Muscle layer of colon (tissue), 2 donors: ENCODE measurements around the gene KCNJ1.

Experiments
- H3K27ac ChIP-seq: one replicate; pipeline ENCODE4 v1.7.0; 2013; ENCODE audit warnings: low read depth, mild to moderate bottlenecking, low read length, moderate library complexity
- H3K27me3 ChIP-seq, 2 donors: one replicate each; pipeline ENCODE4 v1.7.0; 2013; ENCODE audit warnings: low read length in 2 of 2, mild to moderate bottlenecking in 2 of 2; ENCODE audit not compliant: insufficient read depth in 2 of 2, control insufficient read depth in 1 of 2
- H3K36me3 ChIP-seq: one replicate; pipeline ENCODE4 v1.7.0; 2013; ENCODE audit warnings: mild to moderate bottlenecking, low read length; ENCODE audit not compliant: insufficient read depth
- H3K4me1 ChIP-seq: one replicate; pipeline ENCODE4 v1.7.0; 2013; ENCODE audit warnings: mild to moderate bottlenecking, low read length; ENCODE audit not compliant: insufficient read depth
- H3K4me3 ChIP-seq, 2 donors: one replicate each; pipeline ENCODE4 v1.7.0; 2013; ENCODE audit warnings: low read length in 2 of 2, low read depth in 1 of 2, mild to moderate bottlenecking in 1 of 2, moderate library complexity in 1 of 2
- H3K9ac ChIP-seq: one replicate; pipeline ENCODE4 v1.7.0; 2013; ENCODE audit warnings: low read length
- H3K9me3 ChIP-seq: one replicate; pipeline ENCODE4 v1.7.0; 2013; ENCODE audit warnings: mild to moderate bottlenecking, low read length
- donor health status: abdominal sarcoma.
- donor health status: Adenocarcinoma of cecum.

Gene KCNJ1

DNA sequence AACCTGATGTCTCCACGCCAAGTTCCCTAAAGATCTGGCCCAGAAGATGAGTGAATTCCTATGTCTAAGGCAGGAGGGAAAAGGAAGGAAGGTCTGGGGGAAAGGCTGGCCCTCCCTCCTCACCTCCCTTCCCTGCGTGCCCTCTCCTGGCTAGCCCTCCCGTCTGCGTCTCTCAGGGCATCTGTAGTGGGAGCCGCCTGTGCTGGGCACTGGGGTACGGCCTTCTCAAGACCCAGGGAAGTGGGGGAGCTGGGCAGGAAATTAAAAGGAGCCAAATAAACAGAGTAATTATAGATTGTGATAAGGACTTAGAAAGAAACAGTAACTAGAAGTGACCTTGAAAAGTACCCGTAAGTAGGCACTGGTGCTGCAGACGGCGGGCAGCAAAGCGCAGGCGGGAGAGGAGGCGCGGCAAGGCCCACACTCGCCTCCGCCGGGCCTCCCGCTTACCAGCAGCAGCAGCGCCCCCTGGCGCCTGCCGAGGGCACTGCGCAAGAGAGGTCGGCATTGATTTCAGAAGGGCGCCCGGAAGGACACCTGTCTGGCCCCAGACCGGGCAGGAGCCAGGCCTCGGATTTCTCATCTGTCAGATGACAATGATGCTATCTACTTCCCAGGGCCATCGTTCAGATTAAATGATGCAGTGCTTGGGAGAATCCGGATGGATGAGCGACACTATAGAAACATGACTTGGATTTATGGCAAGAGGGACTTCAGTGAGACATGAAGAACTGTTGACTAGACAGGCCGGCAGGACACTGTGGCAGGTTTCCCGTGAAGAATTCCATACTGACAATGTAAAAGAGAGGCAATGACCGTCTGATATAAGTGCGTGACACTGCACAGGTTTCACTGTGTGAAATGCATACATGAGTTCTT, 7.3 kb downstream of the KCNJ1 start:
- Histone ChIP-seq H3K9ac (no peak overlapping the region), H3K4me3 (no peak overlapping the region), H3K36me3 (no peaks in the 10 kb centered on the region), H3K27ac (no peak overlapping the region), H3K4me1 (no peaks in the 10 kb centered on the region), H3K9me3 (no peaks in the 10 kb centered on the region), H3K27me3 (no peaks in the 10 kb centered on the region)

DNA sequence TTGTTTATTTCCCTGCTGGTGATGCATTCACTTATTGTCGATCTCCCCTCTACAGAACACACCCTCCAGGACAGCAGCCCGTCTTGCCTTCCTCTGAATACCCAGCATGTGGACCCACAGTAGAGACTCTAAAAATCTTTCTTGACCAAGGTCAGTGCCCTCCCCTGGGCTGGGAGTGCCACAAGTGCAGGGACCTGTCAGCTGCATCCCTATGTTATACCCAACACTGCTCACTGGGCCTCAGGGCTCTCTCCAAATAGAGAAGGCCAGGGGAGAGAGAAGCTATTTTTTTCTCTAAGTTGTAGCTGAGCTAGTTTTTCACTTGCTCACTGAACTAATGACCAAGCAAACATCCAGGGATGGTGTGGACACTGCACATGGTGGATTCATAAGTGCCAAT, 9.8 kb downstream of the KCNJ1 start:
- no peak overlapping the region for H3K27ac ChIP-seq
- H3K27me3 ChIP-seq, result no peaks in the 10 kb centered on the region
- no peaks in the 10 kb centered on the region for H3K4me1 ChIP-seq
- H3K4me3 ChIP-seq, result no peak overlapping the region
- H3K9ac ChIP-seq, result no peak overlapping the region
- H3K36me3 ChIP-seq, result no peaks in the 10 kb centered on the region
- H3K9me3 ChIP-seq, result no peaks in the 10 kb centered on the region

DNA sequence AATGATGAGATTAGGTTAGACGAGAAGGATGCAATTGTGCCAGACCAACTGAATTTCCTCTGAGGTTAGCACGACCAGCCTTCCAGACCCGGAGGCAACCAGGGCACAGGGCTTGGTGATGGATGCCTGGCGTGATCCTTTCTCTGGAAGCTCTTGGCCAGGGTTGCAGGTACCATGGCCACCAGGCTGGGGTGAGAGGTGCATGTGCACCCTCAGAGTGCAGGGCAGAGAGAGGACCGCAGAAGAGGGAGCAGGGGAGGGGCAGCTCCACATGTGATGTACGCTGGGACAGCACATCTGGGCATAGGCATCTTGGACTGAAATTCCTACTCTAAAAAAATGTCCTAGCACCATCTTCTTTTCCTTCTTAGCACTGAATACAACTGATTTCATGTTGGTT, 10.9 kb downstream of the KCNJ1 start:
- H3K9ac ChIP-seq, result no peak overlapping the region
- no peaks in the 10 kb centered on the region for H3K9me3 ChIP-seq
- H3K4me3 ChIP-seq, result no peak overlapping the region
- no peaks in the 10 kb centered on the region for H3K4me1 ChIP-seq
- H3K27ac ChIP-seq, result no peak overlapping the region
- H3K27me3 ChIP-seq, result no peaks in the 10 kb centered on the region
- H3K36me3 ChIP-seq, result no peaks in the 10 kb centered on the region

DNA sequence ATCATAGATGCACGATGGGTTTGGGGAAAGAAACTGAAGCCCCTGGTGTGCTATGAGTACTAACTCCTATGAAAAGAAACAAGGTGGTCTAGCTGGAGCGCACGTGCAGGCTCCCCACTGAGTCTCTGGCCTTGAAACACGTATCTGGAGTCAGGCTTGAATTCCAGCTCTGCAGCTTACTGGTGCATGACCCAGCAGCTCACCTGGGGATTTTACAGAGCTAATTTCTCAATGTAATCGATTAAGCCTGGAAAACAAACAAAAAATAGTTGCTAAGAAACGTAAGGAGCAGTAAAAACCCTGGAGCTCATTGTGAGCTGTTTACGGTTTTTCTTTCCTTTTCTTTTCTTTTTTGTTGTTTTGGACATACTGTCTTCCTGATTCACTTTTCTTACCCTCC, 12.3 kb downstream of the KCNJ1 start:
- no peaks in the 10 kb centered on the region for H3K36me3 ChIP-seq
- H3K4me3 ChIP-seq, result no peak overlapping the region
- H3K4me1 ChIP-seq, result no peaks in the 10 kb centered on the region
- H3K9ac ChIP-seq, result no peak overlapping the region
- H3K27ac ChIP-seq, result no peak overlapping the region
- H3K27me3 ChIP-seq, result no peaks in the 10 kb centered on the region
- H3K9me3 ChIP-seq, result no peaks in the 10 kb centered on the region

DNA sequence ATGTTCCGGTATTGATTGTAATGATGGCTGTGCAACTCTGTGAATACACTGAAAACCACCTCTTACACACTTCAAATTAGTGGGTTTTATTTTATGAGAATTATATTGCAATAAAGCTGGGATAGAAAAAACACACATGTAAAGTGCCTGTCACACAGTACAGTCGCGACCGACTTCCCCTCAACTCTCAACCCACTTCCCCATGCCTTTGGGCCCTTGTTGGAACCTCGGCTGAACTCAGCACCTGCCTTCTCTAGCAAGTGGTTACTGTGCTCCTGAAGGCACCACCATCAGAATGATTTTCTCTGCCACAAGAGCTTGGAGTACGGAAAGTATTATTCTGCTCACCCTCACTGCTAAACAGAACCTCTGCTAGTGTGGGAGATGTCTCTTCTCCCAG, 13.5 kb downstream of the KCNJ1 start:
- Histone ChIP-seq H3K4me3 (no peak overlapping the region), H3K9me3 (no peaks in the 10 kb centered on the region), H3K9ac (no peak overlapping the region), H3K4me1 (no peaks in the 10 kb centered on the region), H3K36me3 (no peaks in the 10 kb centered on the region), H3K27ac (no peak overlapping the region), H3K27me3 (no peaks in the 10 kb centered on the region)

DNA sequence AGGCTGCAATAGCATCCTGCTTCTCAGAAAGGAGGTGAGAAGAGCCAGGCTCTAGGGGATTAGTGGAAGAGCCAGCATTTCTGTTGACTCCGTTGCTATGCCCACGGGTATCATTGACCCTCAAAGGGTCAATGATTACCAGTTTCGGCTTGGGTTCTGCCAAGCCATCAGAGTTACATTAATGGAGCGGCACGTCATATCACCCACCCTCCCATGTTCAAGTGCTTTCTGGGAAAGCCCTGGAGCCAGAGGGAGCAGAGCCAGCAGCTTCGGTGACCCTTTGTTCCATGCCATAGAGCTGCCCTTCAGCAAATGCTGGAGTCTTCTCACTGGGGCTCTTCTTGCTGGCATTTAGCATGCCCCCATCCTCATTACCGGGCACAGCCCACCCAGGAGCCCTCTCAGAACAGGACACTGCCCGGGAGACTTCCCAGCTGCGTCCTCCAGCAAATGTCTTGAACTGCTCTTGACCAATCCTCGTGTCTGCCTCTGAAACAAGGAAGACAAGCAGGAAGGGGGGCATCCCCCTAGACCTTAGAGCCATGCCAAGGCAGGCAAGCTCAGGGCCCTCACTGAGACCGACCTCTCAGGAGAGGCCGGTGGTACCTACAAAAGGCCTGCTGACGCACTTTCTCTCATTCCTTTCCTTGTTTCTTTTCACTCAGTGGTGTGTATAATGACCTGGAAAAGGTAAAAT, 14.6 kb downstream of the KCNJ1 start:
- no peak overlapping the region for H3K27ac ChIP-seq
- H3K36me3 ChIP-seq, result no peaks in the 10 kb centered on the region
- no peak overlapping the region for H3K9ac ChIP-seq
- H3K9me3 ChIP-seq, result no peaks in the 10 kb centered on the region
- H3K4me3 ChIP-seq, result no peak overlapping the region
- no peaks in the 10 kb centered on the region for H3K4me1 ChIP-seq
- H3K27me3 ChIP-seq, result no peaks in the 10 kb centered on the region

DNA sequence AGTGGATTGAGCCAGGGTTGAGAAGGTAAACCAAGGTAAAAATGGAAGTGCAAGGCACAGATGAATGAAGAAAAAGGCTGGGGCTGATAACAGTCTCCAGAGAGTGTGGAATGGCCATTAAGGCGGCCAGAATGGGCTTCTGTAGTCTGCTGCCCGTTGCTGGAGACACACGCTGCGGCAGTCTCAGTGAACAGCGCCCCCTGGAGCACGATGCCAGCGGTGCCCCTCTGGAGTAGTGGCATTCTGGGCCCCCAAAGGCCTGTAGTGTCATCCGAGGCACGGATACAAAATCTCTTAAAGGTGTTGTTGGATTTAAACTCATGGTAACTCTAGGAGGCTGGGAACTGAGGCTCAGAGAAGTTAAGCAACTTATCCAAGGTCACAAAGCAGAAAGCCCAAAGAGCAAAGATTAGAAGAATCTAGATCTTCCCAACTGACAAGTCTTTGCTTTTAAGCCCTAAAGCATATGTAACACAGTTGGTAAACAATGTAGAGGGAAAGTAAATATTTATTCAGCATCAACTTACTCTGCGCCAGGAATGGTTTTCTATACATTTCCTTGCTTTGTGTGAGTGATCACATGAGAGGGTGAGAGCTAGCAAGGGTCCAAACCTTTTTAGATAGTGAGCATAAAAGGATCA, 18.2 kb downstream of the KCNJ1 start:
- Histone ChIP-seq H3K4me1 (no peaks in the 10 kb centered on the region), H3K9ac (no peak overlapping the region), H3K27me3 (no peaks in the 10 kb centered on the region), H3K36me3 (no peaks in the 10 kb centered on the region), H3K27ac (no peak overlapping the region), H3K4me3 (no peak overlapping the region), H3K9me3 (no peaks in the 10 kb centered on the region)

DNA sequence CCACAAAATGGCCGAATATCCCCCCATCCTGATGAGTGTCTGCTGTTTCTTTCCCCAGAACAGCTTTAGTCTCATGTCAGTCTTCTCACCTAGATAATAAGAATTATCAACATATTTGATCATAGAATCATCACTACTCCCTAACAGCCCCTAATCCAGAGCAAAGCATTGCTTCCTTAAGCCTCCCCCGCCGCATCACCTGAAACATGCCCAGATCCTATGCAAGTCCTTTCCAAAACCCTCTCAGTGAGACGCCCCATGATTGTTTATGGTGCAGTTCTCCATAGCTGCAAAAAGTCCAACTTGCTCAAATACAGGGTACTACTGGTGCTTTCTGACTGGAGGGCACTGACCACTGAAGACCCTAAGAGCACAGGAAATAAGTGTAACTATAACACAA, 20.1 kb downstream of the KCNJ1 start:
- Histone ChIP-seq H3K4me1 (no peaks in the 10 kb centered on the region), H3K27ac (no peak overlapping the region), H3K9me3 (no peaks in the 10 kb centered on the region), H3K4me3 (no peak overlapping the region), H3K27me3 (no peaks in the 10 kb centered on the region), H3K9ac (no peak overlapping the region), H3K36me3 (no peaks in the 10 kb centered on the region)

DNA sequence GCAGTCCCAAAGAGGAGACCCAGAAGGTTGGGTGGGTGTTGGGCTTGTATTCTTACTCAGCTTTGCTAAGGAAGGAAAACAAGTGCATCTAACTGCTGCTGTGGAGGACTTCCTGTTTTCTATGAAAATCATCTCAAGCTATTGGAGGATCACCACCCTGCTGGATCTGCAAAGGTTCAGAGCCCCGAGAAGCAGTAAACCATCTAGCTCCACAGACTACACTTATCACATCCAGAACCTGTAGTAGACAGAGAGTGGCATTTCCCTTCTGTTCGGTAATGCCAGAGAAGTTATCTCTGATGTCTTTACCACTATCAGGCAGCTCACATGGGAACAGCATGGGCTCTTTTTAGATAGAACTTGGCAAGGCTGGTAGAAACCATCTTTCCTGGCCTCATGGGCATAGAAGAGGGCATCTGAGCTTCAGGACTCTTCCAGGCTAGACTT, 21.7 kb downstream of the KCNJ1 start:
- H3K9ac ChIP-seq, result no peak overlapping the region
- H3K27ac ChIP-seq, result no peak overlapping the region
- no peaks in the 10 kb centered on the region for H3K4me1 ChIP-seq
- no peak overlapping the region for H3K4me3 ChIP-seq
- H3K27me3 ChIP-seq, result no peaks in the 10 kb centered on the region
- no peaks in the 10 kb centered on the region for H3K36me3 ChIP-seq
- no peaks in the 10 kb centered on the region for H3K9me3 ChIP-seq

DNA sequence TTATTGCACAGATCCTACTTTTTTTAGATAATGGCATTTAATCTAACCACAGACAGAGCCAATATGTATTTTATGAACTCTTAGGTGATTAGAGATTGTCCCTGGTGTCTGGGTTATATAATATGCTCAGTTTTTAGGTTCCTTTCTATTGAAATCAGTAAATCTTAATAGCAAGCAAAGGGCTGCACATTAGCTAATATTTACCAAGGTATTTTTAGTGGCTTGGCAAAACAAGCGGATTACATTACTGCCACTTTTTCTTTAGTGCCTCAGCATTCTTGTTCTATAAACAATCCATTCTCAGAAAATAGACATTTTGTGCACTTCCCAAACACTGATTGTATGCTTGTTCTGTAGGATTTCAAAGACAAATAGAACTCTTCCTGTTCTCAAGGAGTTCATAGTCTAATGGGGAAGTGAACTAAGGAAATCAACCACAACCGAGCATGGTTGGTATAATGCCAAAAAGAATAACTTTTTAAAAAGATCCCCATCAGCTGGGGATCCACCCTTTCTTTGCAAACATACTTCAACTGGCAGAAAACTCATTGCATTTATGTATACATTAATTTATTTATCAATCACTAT, 23.8 kb downstream of the KCNJ1 start:
- no peaks in the 10 kb centered on the region for H3K4me1 ChIP-seq
- H3K9me3 ChIP-seq, result no peaks in the 10 kb centered on the region
- H3K36me3 ChIP-seq, result no peaks in the 10 kb centered on the region

DNA sequence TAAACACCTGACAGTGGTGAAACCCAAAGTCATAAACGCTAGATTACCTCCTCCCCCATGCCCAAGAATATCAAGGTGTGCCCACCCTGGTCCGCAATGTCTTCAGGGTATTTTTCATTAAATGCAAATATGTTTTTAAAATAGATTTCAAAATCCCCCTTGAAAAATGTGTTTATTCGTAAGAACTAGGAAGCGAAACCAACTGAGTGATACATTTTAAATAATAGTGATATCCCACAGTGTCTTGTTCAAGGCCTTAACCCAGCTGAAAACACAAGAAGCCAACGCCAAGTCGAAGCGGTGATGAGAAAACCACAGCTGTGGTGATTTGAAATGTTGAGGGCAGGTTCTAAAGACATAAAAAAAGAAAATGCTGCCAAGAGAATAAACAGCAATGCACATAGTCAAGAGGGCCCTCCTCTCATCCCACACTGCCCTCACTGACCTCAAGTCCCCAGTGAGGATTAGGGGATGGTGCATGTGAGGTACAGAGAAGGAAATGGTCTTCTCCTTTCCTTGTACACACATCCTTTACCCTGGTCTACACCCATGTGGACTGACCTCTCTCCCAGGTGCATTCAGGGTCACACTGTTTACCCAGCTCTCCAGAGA, 25.5 kb downstream of the KCNJ1 start:
- H3K9ac ChIP-seq, result no peak overlapping the region
- no peaks in the 10 kb centered on the region for H3K9me3 ChIP-seq
- H3K4me1 ChIP-seq, result no peaks in the 10 kb centered on the region
- no peaks in the 10 kb centered on the region for H3K36me3 ChIP-seq
- H3K27me3 ChIP-seq, result no peaks in the 10 kb centered on the region
- no peak overlapping the region for H3K4me3 ChIP-seq
- no peak overlapping the region for H3K27ac ChIP-seq

More for the DNA sequence above, 23.8 kb downstream of the KCNJ1 start:
- no peak overlapping the region for H3K4me3 ChIP-seq
- no peaks in the 10 kb centered on the region for H3K27me3 ChIP-seq
- H3K9ac ChIP-seq, result no peak overlapping the region
- H3K27ac ChIP-seq, result no peak overlapping the region
